Fibroblast of skin of back (primary cell): Measurements from ENCODE around the gene ZCWPW2. TPM values are rescaled to one million over a fixed set of nuclear protein-coding genes. Genes with fewer than 3 reads are reported as not detected.

Source experiments
- DNase-seq: peaks from one replicate; pipeline ENCODE4 v3.0.0-alpha.2; 2013
- polyA plus RNA-seq, 2 experiments: library from polyadenylated mRNA; unstranded; fragments of 120-200 nt; gene quantifications; one replicate each; pipeline ENCODE4 v1.2.1, GENCODE V29; 2013; ENCODE audit not compliant: insufficient read length in 2 of 2

ZCWPW2 gene
- 0.60 TPM for polyA plus RNA-seq (2013, experiment 1 of 2; ENCODE audit: insufficient read length)
- polyA plus RNA-seq (2013, experiment 2 of 2; ENCODE audit: insufficient read length): 1.3 TPM

GRCh38 chr3:28348629-28349468, at the start of gene ZCWPW2, which contains the start of gene AZI2:
TSS of gene ZCWPW2 (plus strand) at chr3:28348721. CDS start at chr3:28413069, 64,348 bp downstream.
TSS of gene AZI2 (minus strand) at chr3:28348824. CDS start at chr3:28340617, 8,207 bp downstream.
- DNase-seq: peak; percentile 94

- DNase-seq: no peak
Measured at GRCh38 chr3:28299705-28300104, 48.8 kb upstream of the ZCWPW2 start.

GRCh38 chr3:28300345-28300962, 48.1 kb upstream of the ZCWPW2 start:
- DNase-seq: no peak

GRCh38 chr3:28301688-28302087, 46.8 kb upstream of the ZCWPW2 start:
- DNase-seq: peak; percentile 12

- DNase-seq: no peak
Measured at GRCh38 chr3:28308196-28308595, 40.3 kb upstream of the ZCWPW2 start.

GRCh38 chr3:28315711-28316110, 32.8 kb upstream of the ZCWPW2 start:
- no peak for DNase-seq

- no peak for DNase-seq
Measured at GRCh38 chr3:28316226-28316625, 32.3 kb upstream of the ZCWPW2 start.

- DNase-seq: peak; percentile 45
Measured at GRCh38 chr3:28317438-28318022, 31.0 kb upstream of the ZCWPW2 start.

GRCh38 chr3:28320981-28321380, 27.5 kb upstream of the ZCWPW2 start:
- DNase-seq: no peak

- peak; percentile 54 for DNase-seq
Measured at GRCh38 chr3:28322464-28322863, 26.1 kb upstream of the ZCWPW2 start.

GRCh38 chr3:28326458-28326926, 22.0 kb upstream of the ZCWPW2 start:
- DNase-seq: no peak

GRCh38 chr3:28328188-28329151, 20.1 kb upstream of the ZCWPW2 start:
- DNase-seq: peak; percentile 22

- DNase-seq: peak; percentile 6
Measured at GRCh38 chr3:28334552-28334951, 14.0 kb upstream of the ZCWPW2 start.

GRCh38 chr3:28335246-28335645, 13.3 kb upstream of the ZCWPW2 start:
- no peak for DNase-seq

- no peak for DNase-seq
Measured at GRCh38 chr3:28337230-28337629, 11.3 kb upstream of the ZCWPW2 start.

- DNase-seq: no peak
Measured at GRCh38 chr3:28343144-28343543, 5.4 kb upstream of the ZCWPW2 start.

- DNase-seq: no peak
Measured at GRCh38 chr3:28345690-28346089, 2.8 kb upstream of the ZCWPW2 start.

GRCh38 chr3:28347374-28348264, 902 bp upstream of the ZCWPW2 start:
- DNase-seq: peak; percentile 1

- DNase-seq: no peak
Measured at GRCh38 chr3:28348265-28348628, 274 bp upstream of the ZCWPW2 start.

- no peak for DNase-seq
Measured at GRCh38 chr3:28349469-28350000, 1.0 kb downstream of the ZCWPW2 start.

GRCh38 chr3:28376424-28376823, 27.9 kb downstream of the ZCWPW2 start:
- peak; percentile 17 for DNase-seq
